GM23338 (cell line): Measurements from ENCODE around the gene FNDC11. TPM values are rescaled to one million over a fixed set of nuclear protein-coding genes. Genes with fewer than 3 reads are reported as not detected.

ENCODE experiments used
- ATAC-seq: fragments of 200-7000 bp; cut with Tn5 transposase; 3 replicates; pipeline ENCODE4 v1.9.1; 2020
- DNase-seq: peaks from one replicate; pipeline ENCODE4 v3.0.0-alpha.2; 2015; ENCODE audit warnings: low spot score
- H2AFZ ChIP-seq: fragments of 200-600 bp; sonication (generic); 2 replicates; pipeline ENCODE4 v1.8.0; 2016; ENCODE audit warnings: antibody characterized with exemption, mild to moderate bottlenecking, moderate library complexity
- H3F3A ChIP-seq: fragments of 200-600 bp; sonication (generic); replicated peaks from 2 replicates; pipeline ENCODE4 v1.8.0; 2017; ENCODE audit warnings: antibody characterized with exemption, mixed run types, low read depth
- H3K27ac ChIP-seq: fragments of 200-600 bp; sonication (generic); 2 replicates; pipeline ENCODE4 v1.6.1; 2016; ENCODE audit warnings: low read depth
- H3K27me3 ChIP-seq: fragments of 200-600 bp; sonication (generic); 2 replicates; pipeline ENCODE4 v1.8.0; 2016; ENCODE audit warnings: mild to moderate bottlenecking, mixed run types, moderate library complexity; ENCODE audit not compliant: insufficient read depth
- H3K36me3 ChIP-seq: fragments of 200-600 bp; sonication (generic); 2 replicates; pipeline ENCODE4 v1.8.0; 2016; ENCODE audit warnings: mild to moderate bottlenecking; ENCODE audit not compliant: insufficient read depth
- H3K4me1 ChIP-seq: fragments of 200-600 bp; sonication (generic); 2 replicates; pipeline ENCODE4 v1.8.0; 2016; ENCODE audit warnings: mild to moderate bottlenecking, moderate library complexity; ENCODE audit not compliant: insufficient read depth
- H3K4me2 ChIP-seq: fragments of 200-600 bp; sonication (generic); 2 replicates; pipeline ENCODE4 v1.7.1; 2017; ENCODE audit warnings: mixed run types
- H3K4me3 ChIP-seq: fragments of 200-600 bp; sonication (generic); 2 replicates; pipeline ENCODE4 v1.6.1; 2016; ENCODE audit warnings: mixed run types
- H3K79me2 ChIP-seq: fragments of 200-600 bp; sonication (generic); replicated peaks from 2 replicates; pipeline ENCODE4 v1.8.0; 2017; ENCODE audit warnings: mild to moderate bottlenecking; ENCODE audit not compliant: insufficient read depth
- H3K9me2 ChIP-seq: fragments of 200-600 bp; sonication (generic); 2 replicates; pipeline ENCODE4 v1.8.0; 2017; ENCODE audit not compliant: insufficient read depth
- H4K20me1 ChIP-seq: fragments of 200-600 bp; sonication (generic); replicated peaks from 2 replicates; pipeline ENCODE4 v1.8.0; 2017; ENCODE audit warnings: mild to moderate bottlenecking; ENCODE audit not compliant: insufficient read depth
- H3K27ac Mint-ChIP-seq: 2 replicates; pipeline ENCODE4 v1.8.0; 2020; ENCODE audit warnings: inconsistent platforms, mild to moderate bottlenecking, moderate library complexity, mixed read lengths
- H3K27me3 Mint-ChIP-seq: 3 replicates; pipeline ENCODE4 v1.8.0; 2022; ENCODE audit warnings: low read depth, mild to moderate bottlenecking, moderate library complexity, mixed read lengths, inconsistent platforms; ENCODE audit not compliant: insufficient read depth, poor library complexity
- H3K36me3 Mint-ChIP-seq: 3 replicates; pipeline ENCODE4 v1.8.0; 2021; ENCODE audit warnings: low read depth, mild to moderate bottlenecking, inconsistent platforms, moderate library complexity, mixed read lengths
- H3K4me1 Mint-ChIP-seq: 3 replicates; pipeline ENCODE4 v1.8.0; 2020; ENCODE audit warnings: mild to moderate bottlenecking, inconsistent platforms, mixed read lengths
- H3K4me3 Mint-ChIP-seq: 3 replicates; pipeline ENCODE4 v1.8.0; 2021; ENCODE audit warnings: moderate library complexity, mild to moderate bottlenecking, inconsistent platforms, mixed read lengths
- H3K9me3 Mint-ChIP-seq: 3 replicates; pipeline ENCODE4 v1.8.0; 2020; ENCODE audit warnings: moderate library complexity, mild to moderate bottlenecking, inconsistent platforms, mixed read lengths
- CREB1 ChIP-seq: fragments of 250-450 bp; sonication (Bioruptor Pico); IDR thresholded peaks from 2 replicates; pipeline ENCODE4 v1.5.0; 2020; ENCODE audit warnings: low read depth, mild to moderate bottlenecking, moderate library complexity
- EZH2 ChIP-seq: fragments of 200-600 bp; sonication (generic); IDR thresholded peaks from one replicate; pipeline ENCODE4 v1.8.0; 2017; ENCODE audit warnings: antibody characterized with exemption, mild to moderate bottlenecking, low read depth; ENCODE audit not compliant: unreplicated experiment
- EZH2phosphoT487 ChIP-seq: fragments of 200-600 bp; sonication (generic); IDR thresholded peaks from one replicate; pipeline ENCODE4 v1.8.1; 2018; ENCODE audit warnings: antibody characterized with exemption; ENCODE audit not compliant: unreplicated experiment
- JUNB ChIP-seq: IDR thresholded peaks from one replicate; pipeline ENCODE4 v1.6.1; 2016; ENCODE audit warnings: antibody characterized with exemption; ENCODE audit not compliant: unreplicated experiment
- NANOG ChIP-seq: IDR thresholded peaks from 2 replicates; pipeline ENCODE4 v1.6.1; 2016; ENCODE audit warnings: antibody characterized with exemption, borderline replicate concordance
- ZNF114 ChIP-seq: fragments of 250-450 bp; sonication (Bioruptor Pico); IDR thresholded peaks from 2 replicates; pipeline ENCODE4 v1.5.0; 2020; ENCODE audit warnings: mild to moderate bottlenecking, moderate library complexity
- ZNF331 ChIP-seq: fragments of 250-450 bp; sonication (Bioruptor Pico); IDR thresholded peaks from 2 replicates; pipeline ENCODE4 v1.5.0; 2020; ENCODE audit warnings: low read depth, mild to moderate bottlenecking, moderate library complexity
- ZNF462 ChIP-seq: fragments of 250-450 bp; sonication (Bioruptor Pico); IDR thresholded peaks from 2 replicates; pipeline ENCODE4 v1.5.0; 2020; ENCODE audit warnings: mild to moderate bottlenecking, moderate library complexity
- polyA plus RNA-seq: library from polyadenylated mRNA; unstranded; fragments of >200 nt; fragmentation: Nextera tagmentation; extraction: Ambion mirVana; gene quantifications from 2 replicates; pipeline ENCODE4 v1.2.1, GENCODE V29; 2016
- total RNA-seq: library from RNA; depleted of rRNA; stranded (reverse); fragments of >200 nt; shearing (Covaris generic); gene quantifications from 2 replicates; pipeline ENCODE4 v1.2.3, GENCODE V29; 2014

Gene FNDC11
- total and polyA plus RNA-seq, 2 experiments from 2014 or later, result 3.4 to 5.3 TPM

GRCh38 chr20:63540417-63541186, 13.4 kb upstream of the FNDC11 start (continued):
- TF ChIP-seq ZNF462 (CRISPR knock-in tag), result no peak

DNA sequence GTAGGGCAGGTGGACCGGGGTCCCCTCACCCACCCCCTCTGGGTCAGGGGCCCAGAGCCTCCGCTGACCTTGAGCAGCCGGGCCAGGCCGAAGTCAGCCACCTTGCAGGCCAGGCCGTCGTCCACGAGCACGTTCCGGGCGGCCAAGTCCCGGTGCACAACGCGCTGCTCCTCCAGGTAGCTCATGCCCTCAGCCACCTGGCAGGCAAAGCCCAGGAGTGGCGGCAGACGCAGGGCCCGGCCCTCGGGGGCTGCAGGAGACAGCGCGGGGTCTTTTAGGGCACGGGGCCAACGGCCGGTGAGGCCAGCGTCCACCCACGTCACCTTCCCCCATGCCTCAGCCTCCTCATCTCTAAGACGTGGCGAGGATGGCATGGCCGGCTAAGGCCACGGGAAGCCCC, 12.6 kb upstream of the FNDC11 start:
- H3K36me3 Mint-ChIP-seq, result peaks cover 4% of the 10 kb centered on the region; the same call in 1 of the 3 replicates
- ATAC-seq (no peak), DNase-seq (no peak)
- H3K4me1 ChIP-seq, result no peaks in the 10 kb centered on the region
- no peak overlapping the region for H3K4me3 ChIP-seq
- no peak overlapping the region for H3K27ac Mint-ChIP-seq
- H3K4me3 Mint-ChIP-seq, result no peak overlapping the region
- H3K4me1 Mint-ChIP-seq, result peaks cover 3% of the 10 kb centered on the region; the same call in 2 of the 3 replicates
- no peaks in the 10 kb centered on the region for H4K20me1 ChIP-seq
- H2AFZ ChIP-seq, result no peak overlapping the region
- no peaks in the 10 kb centered on the region for H3K36me3 ChIP-seq
- no peak overlapping the region for H3K4me2 ChIP-seq
- H3K9me2 ChIP-seq, result no peaks in the 10 kb centered on the region
- no peaks in the 10 kb centered on the region for H3K79me2 ChIP-seq
- no peaks in the 10 kb centered on the region for H3F3A ChIP-seq
- H3K27me3 Mint-ChIP-seq, result peaks cover 8% of the 10 kb centered on the region
- no peak overlapping the region for H3K27ac ChIP-seq
- no peaks in the 10 kb centered on the region; the same call in 2 of the 3 replicates for H3K9me3 Mint-ChIP-seq
- no peaks in the 10 kb centered on the region for H3K27me3 ChIP-seq
- TF ChIP-seq NANOG, result no peak
- TF ChIP-seq CREB1 (CRISPR knock-in tag), result no peak
- no peak for TF ChIP-seq JUNB
- no peak for TF ChIP-seq EZH2
- no peak for TF ChIP-seq ZNF462 (CRISPR knock-in tag)
- TF ChIP-seq ZNF331, result no peak
- no peak for TF ChIP-seq EZH2phosphoT487
- no peak for TF ChIP-seq ZNF114 (CRISPR knock-in tag)
